ENCODE measurements around the gene ERVV-1. TPM values are rescaled to one million over a fixed set of nuclear protein-coding genes. Genes with fewer than 3 reads are reported as not detected.

ERVV-1 gene
- polyA plus RNA-seq, 1 donor (not counting 4 experiments of a cell fraction or from before 2014, with no cell fraction given): not detected

DNA sequence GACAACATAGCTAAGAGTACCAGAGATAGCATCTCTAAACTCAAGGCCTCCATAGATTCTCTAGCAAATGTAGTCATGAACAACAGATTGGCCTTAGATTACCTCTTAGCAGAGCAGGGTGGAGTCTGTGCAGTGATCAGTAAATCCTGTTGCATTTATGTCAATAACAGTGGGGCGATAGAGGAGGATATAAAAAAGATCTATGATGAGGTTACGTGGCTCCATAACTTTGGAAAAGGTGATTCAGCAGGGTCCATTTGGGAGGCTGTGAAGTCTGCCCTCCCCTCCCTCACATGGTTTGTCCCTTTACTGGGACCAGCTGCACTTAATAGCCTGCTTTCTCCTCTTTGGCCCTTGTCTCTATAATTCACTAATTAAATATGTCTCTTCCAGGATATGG lies 1.4 kb downstream of the ERVV-1 start:
- dilution Hi-C loops (cut with MboI; ENCODE audit: extremely low pct_ligation_motif_present, low sequenced_read_pairs): no loop called here
- Histone ChIP-seq H4K20me1 (ENCODE audit: control insufficient read depth, extremely low read depth, insufficient read depth, low read length) (no peaks in the 10 kb centered on the region), H3K27ac (ENCODE audit: control insufficient read depth, insufficient read depth, low read length) (no peak overlapping the region), H3K9me3 (ENCODE audit: control insufficient read depth, low read depth, low read length) (no peaks in the 10 kb centered on the region), H3K36me3 (ENCODE audit: control insufficient read depth in 2 of 2, extremely low read depth in 1 of 2, insufficient read depth in 2 of 2, low read length in 2 of 2) (no peaks in the 10 kb centered on the region), H3K9ac (ENCODE audit: control insufficient read depth, extremely low read depth, insufficient read depth, low read length) (no peak overlapping the region), H2AFZ (ENCODE audit: control insufficient read depth, low read length) (no peak overlapping the region), H3K4me1 (ENCODE audit: control insufficient read depth, extremely low read depth, insufficient read depth, low read length) (no peaks in the 10 kb centered on the region), H3K79me2 (ENCODE audit: control insufficient read depth, insufficient read depth, low read length) (no peaks in the 10 kb centered on the region), H3K4me2 (ENCODE audit: control insufficient read depth, extremely low read depth, insufficient read depth, low read depth, low read length) (no peak overlapping the region), H3K9me1 (ENCODE audit: control insufficient read depth, extremely low read depth, insufficient read depth, low read length) (no peaks in the 10 kb centered on the region), H3K4me3 (ENCODE audit: control insufficient read depth in 2 of 3, extremely low read depth in 1 of 3, insufficient read depth in 2 of 3, low read depth in 1 of 3, low read length in 3 of 3) (no peak overlapping the region), H3K27me3 (ENCODE audit: control insufficient read depth, extremely low read depth, insufficient read depth, low read length) (no peaks in the 10 kb centered on the region)
- FAIRE-seq (no peak), DNase-seq (ENCODE audit: low read depth, low spot score) (no peak)
- TF ChIP-seq EZH2 (IDR thresholded peaks at IDR 0.05; ENCODE audit: low read length): no peak
- TF ChIP-seq, protein P1, sequence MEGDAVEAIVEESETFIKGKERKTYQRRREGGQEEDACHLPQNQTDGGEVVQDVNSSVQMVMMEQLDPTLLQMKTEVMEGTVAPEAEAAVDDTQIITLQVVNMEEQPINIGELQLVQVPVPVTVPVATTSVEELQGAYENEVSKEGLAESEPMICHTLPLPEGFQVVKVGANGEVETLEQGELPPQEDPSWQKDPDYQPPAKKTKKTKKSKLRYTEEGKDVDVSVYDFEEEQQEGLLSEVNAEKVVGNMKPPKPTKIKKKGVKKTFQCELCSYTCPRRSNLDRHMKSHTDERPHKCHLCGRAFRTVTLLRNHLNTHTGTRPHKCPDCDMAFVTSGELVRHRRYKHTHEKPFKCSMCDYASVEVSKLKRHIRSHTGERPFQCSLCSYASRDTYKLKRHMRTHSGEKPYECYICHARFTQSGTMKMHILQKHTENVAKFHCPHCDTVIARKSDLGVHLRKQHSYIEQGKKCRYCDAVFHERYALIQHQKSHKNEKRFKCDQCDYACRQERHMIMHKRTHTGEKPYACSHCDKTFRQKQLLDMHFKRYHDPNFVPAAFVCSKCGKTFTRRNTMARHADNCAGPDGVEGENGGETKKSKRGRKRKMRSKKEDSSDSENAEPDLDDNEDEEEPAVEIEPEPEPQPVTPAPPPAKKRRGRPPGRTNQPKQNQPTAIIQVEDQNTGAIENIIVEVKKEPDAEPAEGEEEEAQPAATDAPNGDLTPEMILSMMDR (optimal IDR thresholded peaks at IDR 0.05 in 1 of 3, IDR thresholded peaks at IDR 0.05 in 1 of 3, conservative IDR thresholded peaks at IDR 0.05 in 1 of 3; ENCODE audit: extremely low read depth in 1 of 3, insufficient read depth in 2 of 3, low read length in 3 of 3): no peak

DNA sequence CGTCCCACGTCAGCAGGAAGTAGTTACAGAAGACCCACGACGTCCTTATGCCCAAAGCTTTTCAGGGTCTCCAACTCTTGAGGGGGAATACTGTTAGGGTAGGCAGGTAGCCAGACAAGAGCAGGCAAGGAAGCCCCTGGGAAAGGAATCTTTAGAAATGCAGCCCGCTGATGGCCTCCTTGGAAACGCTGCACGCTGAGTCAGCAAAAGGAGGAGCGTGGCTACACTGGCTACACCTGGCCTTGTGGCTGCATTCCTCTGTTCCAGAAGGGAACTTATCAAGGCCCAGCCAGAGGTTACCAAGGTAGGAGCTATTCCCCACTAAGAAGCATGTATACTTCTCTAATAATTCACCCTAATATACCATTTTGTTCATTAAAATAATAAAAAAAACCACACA lies 2.0 kb downstream of the ERVV-1 start:
- DNase-seq (ENCODE audit: low read depth, low spot score): no peak
- no peak overlapping the region for H3K4me2 ChIP-seq (ENCODE audit: control insufficient read depth, extremely low read depth, insufficient read depth, low read depth, low read length)
- no peak overlapping the region for H3K4me3 ChIP-seq (ENCODE audit: control insufficient read depth in 2 of 3, extremely low read depth in 1 of 3, insufficient read depth in 2 of 3, low read depth in 1 of 3, low read length in 3 of 3)
- H3K79me2 ChIP-seq (ENCODE audit: control insufficient read depth, insufficient read depth, low read length): no peaks in the 10 kb centered on the region
- no peaks in the 10 kb centered on the region for H3K27me3 ChIP-seq (ENCODE audit: control insufficient read depth, extremely low read depth, insufficient read depth, low read length)
- H3K36me3 ChIP-seq (ENCODE audit: control insufficient read depth in 2 of 2, extremely low read depth in 1 of 2, insufficient read depth in 2 of 2, low read length in 2 of 2): no peaks in the 10 kb centered on the region
- TF ChIP-seq EZH2 (IDR thresholded peaks at IDR 0.05; ENCODE audit: low read length): no peak
- TF ChIP-seq, protein P1 (optimal IDR thresholded peaks at IDR 0.05 in 1 of 3, IDR thresholded peaks at IDR 0.05 in 1 of 3, conservative IDR thresholded peaks at IDR 0.05 in 1 of 3; ENCODE audit: extremely low read depth in 1 of 3, insufficient read depth in 2 of 3, low read length in 3 of 3): no peak
- FAIRE-seq: no peak
- no peak overlapping the region for H3K27ac ChIP-seq (ENCODE audit: control insufficient read depth, insufficient read depth, low read length)
- dilution Hi-C loops (cut with MboI; ENCODE audit: extremely low pct_ligation_motif_present, low sequenced_read_pairs): no loop called here
- no peaks in the 10 kb centered on the region for H3K9me1 ChIP-seq (ENCODE audit: control insufficient read depth, extremely low read depth, insufficient read depth, low read length)
- H2AFZ ChIP-seq (ENCODE audit: control insufficient read depth, low read length): no peak overlapping the region
- H3K9ac ChIP-seq (ENCODE audit: control insufficient read depth, extremely low read depth, insufficient read depth, low read length): no peak overlapping the region
- no peaks in the 10 kb centered on the region for H3K4me1 ChIP-seq (ENCODE audit: control insufficient read depth, extremely low read depth, insufficient read depth, low read length)
- H3K9me3 ChIP-seq (ENCODE audit: control insufficient read depth, low read depth, low read length): no peaks in the 10 kb centered on the region
- no peaks in the 10 kb centered on the region for H4K20me1 ChIP-seq (ENCODE audit: control insufficient read depth, extremely low read depth, insufficient read depth, low read length)

Data from keratinocyte (primary cell).